Measurements from ENCODE around the gene IDH1.
"Not testable (repeated sequence)": the region's sequence is repeated elsewhere in the genome, so short reads cannot be mapped to it uniquely, and the experiment has no call there.

The IDH1 gene

GRCh38 chr2:208256192-208256782, 1.4 kb upstream of the IDH1 start:
- no peak for DNase-seq

GRCh38 chr2:208255557-208256106, 761 bp upstream of the IDH1 start:
- no peak for DNase-seq

- DNase-seq, result peak; percentile 71
Observed at GRCh38 chr2:208254118-208254870, 577 bp downstream of the IDH1 start.

GRCh38 chr2:208253600-208254117, 1.2 kb downstream of the IDH1 start:
- no peak for DNase-seq

- no peak for DNase-seq
Observed at GRCh38 chr2:208252716-208253492, 2.0 kb downstream of the IDH1 start.

- no peak for DNase-seq
Observed at GRCh38 chr2:208251098-208251497, 3.8 kb downstream of the IDH1 start.

GRCh38 chr2:208250388-208250787, 4.5 kb downstream of the IDH1 start:
- no peak for DNase-seq

- no peak for DNase-seq
Observed at GRCh38 chr2:208249296-208249695, 5.6 kb downstream of the IDH1 start.

GRCh38 chr2:208248601-208249000, 6.3 kb downstream of the IDH1 start:
- no peak for DNase-seq

GRCh38 chr2:208245746-208246145, 9.1 kb downstream of the IDH1 start:
- DNase-seq, result no peak

- no peak for DNase-seq
Observed at GRCh38 chr2:208244422-208244821, 10.4 kb downstream of the IDH1 start.

GRCh38 chr2:208240619-208241209, 14.2 kb downstream of the IDH1 start:
- DNase-seq, result no peak

GRCh38 chr2:208239770-208240493, 14.9 kb downstream of the IDH1 start:
- DNase-seq, result no peak

- DNase-seq, result no peak
Observed at GRCh38 chr2:208235860-208236259, 19.0 kb downstream of the IDH1 start.

GRCh38 chr2:208234786-208235185, 20.1 kb downstream of the IDH1 start:
- no peak for DNase-seq

GRCh38 chr2:208228476-208228875, 26.4 kb downstream of the IDH1 start:
- no peak for DNase-seq

- DNase-seq, result no peak
Observed at GRCh38 chr2:208227581-208228232, 27.2 kb downstream of the IDH1 start.

- no peak for DNase-seq
Observed at GRCh38 chr2:208224802-208225201, 30.1 kb downstream of the IDH1 start.

GRCh38 chr2:208222351-208222750, 32.5 kb downstream of the IDH1 start:
- no peak for DNase-seq

GRCh38 chr2:208221873-208222272, 33.0 kb downstream of the IDH1 start:
- DNase-seq, result not testable (repeated sequence)

- DNase-seq, result no peak
Observed at GRCh38 chr2:208210688-208211451, 44.0 kb downstream of the IDH1 start.

Measured in stimulated activated CD4-positive, alpha-beta T cell treated with anti-CD3 and anti-CD28 coated beads, Interleukin-12 subunit alpha, Interleukin-12 subunit beta, amount 100 ng/mL, for 4 hours (primary cell).